GM18499 (cell line): ENCODE data around the gene SLA2.
"Not testable (repeated sequence)": the region's sequence is repeated elsewhere in the genome, so short reads cannot be mapped to it uniquely, and the experiment has no call there.

ENCODE experiments used
- ATAC-seq: cut with Tn5 transposase; IDR thresholded peaks from one replicate; pipeline ENCODE4 v1.9.1; 2021; ENCODE audit warnings: moderate number of reproducible peaks; ENCODE audit not compliant: insufficient read depth, unreplicated experiment

Gene SLA2

DNA sequence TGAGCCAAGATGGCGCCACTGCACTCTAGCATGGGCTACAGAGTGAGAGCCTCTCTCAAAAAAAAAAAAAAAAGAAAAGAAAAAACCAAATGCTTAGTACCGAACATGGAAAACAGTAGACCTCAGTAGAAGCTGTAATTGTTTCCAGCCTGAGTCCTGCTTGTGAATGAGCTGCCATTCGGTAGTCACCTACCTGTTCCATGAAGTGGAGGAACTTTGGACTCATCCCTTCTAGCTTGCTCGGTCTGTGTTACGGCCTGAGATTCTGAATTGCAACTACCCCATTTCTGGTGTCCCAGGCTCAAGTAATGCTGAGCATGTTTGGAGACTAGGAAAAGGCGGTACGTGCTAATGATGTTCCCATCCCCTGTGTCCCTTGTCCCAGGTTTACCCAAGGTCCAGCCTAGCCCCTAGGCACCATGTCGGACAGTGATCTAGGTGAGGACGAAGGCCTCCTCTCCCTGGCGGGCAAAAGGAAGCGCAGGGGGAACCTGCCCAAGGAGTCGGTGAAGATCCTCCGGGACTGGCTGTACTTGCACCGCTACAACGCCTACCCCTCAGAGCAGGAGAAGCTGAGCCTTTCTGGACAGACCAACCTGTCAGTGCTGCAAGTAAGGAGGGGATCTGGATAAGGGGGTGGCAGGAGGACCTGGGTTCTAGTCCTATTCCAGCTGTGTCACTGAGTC lies 67.5 kb downstream of the SLA2 start:
- no peak for ATAC-seq

GRCh38 chr20:36576081-36576445 lies 69.9 kb downstream of the SLA2 start:
- no peak for ATAC-seq

GRCh38 chr20:36574366-36575135 lies 71.4 kb downstream of the SLA2 start:
- no peak for ATAC-seq

DNA sequence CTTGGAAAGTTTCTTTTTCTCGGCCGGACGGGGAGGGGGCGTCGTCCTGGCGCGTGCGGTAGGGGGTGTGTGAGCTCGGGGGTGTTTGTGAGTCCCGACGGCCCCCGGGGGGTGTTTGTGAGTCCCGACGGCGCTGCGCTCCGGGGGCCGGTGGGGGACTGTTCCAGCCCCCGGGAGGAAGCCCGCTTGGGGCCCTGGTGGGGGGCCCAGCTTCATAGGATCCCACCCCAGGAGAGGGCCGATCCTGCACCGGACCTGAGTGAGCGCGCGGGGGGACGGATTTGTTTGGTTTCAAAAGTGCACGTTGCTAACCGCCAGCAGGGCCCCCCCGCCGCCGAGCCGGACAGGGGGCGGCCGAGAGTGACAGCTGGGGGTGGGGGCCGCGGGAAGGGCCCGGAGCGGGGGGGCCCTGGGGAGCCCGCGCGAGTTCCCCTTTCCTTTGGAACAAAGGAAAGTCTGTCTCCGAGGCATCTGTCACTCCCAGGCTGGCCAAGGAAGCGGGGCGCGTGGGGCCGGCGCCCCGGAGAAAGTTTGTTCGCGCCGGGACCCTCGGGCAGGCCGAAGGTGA lies 72.1 kb downstream of the SLA2 start:
- ATAC-seq: no peak

DNA sequence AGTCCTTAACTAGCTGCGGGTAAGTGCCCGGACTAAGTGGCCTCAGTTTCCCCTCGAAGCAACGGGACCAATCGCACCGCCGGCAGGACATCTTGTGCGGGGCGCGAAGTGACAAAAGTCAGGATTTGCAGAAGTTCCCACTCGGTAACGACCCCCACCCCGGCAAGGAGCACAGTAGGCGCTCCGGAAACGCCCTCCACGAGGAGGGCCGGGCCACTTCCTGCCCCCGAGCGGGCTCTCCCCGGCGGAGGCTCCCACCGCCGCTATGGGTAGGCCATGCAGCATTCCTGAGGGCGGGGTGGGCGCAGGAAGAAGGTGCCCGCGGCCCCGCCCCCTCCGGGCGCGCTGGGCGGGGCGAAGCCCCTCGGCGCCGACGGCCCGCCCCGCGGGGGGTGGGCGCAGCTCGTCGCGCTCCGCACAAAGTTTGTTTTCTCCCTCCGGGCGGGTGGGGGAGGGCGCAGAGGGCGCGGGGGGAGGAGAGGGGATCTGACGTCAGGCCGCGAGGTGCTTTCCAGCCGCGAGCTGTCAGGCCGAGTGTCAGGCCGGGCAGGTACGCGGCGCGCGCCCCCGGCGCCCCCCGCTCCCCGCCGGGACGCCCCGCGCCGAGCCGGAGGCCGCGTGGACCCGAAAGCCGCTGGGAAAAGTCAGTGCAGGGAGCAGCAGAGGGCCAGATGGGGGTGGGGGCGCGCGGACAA lies 72.7 kb downstream of the SLA2 start, which contains the start of gene TGIF2:
TSS of gene TGIF2 (plus strand) at position 495 of the 695 bp plus-strand sequence. CDS start 5,178 bp downstream, outside the sequence.
- no peak for ATAC-seq

- ATAC-seq: no peak
These were observed 73.3 kb downstream of the SLA2 start for GRCh38 chr20:36572701-36573102.

GRCh38 chr20:36571564-36572504 lies 74.2 kb downstream of the SLA2 start:
- ATAC-seq: no peak

DNA sequence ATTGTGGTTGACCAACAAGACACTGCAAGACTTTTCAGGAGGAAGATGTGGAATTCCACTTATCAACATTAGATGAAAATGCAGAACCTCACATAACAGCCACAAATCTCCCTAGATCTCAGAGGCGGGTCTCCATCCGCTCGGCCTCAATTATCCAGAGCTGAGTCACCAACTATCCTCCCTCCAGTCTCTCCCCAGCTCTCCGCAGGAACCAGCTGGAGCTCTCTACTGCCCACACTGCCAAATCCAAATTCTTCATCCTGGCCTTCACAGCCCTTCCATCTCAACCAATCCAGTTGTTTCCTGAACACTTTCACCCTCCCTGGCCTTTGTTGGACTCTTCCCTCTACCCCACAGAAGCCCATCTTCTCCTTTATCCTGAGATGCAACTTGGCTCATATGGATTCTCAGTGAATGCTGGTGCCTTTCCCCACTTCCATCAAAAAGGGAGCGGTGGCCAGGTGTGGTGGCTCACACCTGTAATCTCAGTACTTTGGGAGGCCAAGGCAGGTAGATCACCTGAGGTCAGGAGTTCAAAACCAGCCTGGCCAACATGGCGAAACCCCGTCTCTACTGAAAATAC lies 76.1 kb downstream of the SLA2 start:
- ATAC-seq: no peak

DNA sequence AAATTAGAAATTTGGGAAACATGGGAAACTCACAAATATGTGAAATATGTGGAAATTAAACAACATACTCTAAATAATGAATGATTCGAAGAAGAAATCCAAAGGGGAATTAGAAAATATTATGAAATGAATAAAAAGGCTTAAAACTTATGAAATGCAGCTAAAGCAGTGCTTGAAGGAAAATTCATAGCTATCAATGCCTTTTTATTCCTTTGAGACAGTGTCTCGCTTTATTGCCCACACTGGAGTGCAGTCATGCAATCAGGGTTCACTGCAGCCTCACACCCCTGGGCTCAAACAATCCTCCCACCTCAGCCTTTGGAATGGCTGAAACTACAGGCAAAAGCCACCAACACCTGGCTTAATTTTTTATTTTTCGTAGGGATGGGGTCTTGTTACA lies 80.5 kb downstream of the SLA2 start:
- no peak for ATAC-seq

- not testable (repeated sequence) for ATAC-seq
These were observed 81.3 kb downstream of the SLA2 start for GRCh38 chr20:36564726-36565121.

DNA sequence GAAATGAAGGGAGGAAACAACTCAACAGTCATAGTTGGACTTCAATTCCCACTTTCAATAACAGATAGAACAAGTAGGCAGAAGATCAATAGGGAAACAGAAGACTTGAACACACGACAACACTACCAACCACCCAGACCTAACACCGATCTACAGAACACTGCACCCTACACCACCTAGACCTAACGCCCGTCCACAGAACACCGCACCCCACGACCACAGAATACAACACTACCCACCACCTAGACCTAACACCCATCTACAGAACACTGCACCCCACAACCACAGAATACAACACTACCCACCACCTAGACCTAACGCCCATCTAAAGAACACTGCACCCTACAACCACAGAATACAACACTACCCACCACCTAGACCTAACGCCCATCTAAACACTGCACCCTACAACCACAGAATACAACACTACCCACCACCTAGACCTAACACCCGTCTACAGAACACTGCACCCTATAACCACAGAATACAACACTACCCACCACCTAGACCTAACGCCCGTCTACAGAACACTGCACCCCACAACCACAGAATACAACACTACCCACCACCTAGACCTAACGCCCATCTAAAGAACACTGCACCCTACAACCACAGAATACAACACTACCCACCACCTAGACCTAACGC lies 81.8 kb downstream of the SLA2 start:
- ATAC-seq: not testable (repeated sequence)

DNA sequence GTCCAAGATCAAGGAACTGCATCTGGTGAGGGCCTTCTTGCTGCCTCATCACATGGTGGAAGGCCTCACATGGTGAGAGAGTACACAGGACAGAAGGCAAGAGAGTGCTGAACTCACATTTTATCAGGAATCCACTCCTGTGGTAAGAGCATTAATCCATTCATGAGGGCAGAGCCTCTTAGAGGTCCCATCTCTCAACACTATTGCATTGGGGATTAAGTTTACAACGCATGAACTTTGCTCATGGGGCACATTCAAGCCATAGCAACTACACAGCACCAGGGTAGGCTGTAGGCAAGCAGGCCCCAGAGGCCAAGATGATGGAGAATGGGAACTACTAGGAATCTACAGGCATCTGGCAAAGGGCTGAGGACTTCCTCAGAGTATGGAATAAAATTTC lies 82.6 kb downstream of the SLA2 start:
- no peak for ATAC-seq

- ATAC-seq: no peak
These were observed 83.3 kb downstream of the SLA2 start for GRCh38 chr20:36562724-36563123.
